C4-2B (cell line): Measurements from ENCODE around the gene CCDC141.

Experiments used
- H3K27ac ChIP-seq: fragments of 450-650 bp; 2 replicates; pipeline ENCODE4 v1.5.1; 2017
- ZFX ChIP-seq: fragments of 450-650 bp; IDR thresholded peaks from 2 replicates; pipeline ENCODE4 v1.6.1; 2017
- TF ChIP-seq, protein P1 (sequence below): fragments of 450-650 bp; conservative IDR thresholded peaks from 2 replicates; pipeline ENCODE4 v1.5.1; 2017; ENCODE audit warnings: mild to moderate bottlenecking

Gene CCDC141

DNA sequence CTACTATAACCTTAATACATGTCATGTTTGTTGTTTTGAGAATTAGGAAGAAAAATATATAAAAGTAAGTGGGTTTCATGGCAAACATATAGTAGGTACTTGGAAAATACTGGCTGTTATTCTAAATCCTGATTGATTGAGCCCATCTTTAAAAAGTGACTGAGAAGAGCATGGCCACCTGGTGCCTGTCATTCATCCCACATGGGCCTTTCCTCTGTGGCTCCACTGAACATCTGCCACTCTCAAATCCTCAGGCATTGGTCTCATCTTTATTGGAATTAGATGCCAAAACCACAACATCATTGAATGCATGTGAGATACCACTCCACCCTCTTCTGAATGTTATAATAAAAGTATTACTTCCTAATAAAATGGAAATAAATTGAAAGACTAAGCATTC is 141.1 kb downstream of the CCDC141 start:
- TF ChIP-seq, protein P1, sequence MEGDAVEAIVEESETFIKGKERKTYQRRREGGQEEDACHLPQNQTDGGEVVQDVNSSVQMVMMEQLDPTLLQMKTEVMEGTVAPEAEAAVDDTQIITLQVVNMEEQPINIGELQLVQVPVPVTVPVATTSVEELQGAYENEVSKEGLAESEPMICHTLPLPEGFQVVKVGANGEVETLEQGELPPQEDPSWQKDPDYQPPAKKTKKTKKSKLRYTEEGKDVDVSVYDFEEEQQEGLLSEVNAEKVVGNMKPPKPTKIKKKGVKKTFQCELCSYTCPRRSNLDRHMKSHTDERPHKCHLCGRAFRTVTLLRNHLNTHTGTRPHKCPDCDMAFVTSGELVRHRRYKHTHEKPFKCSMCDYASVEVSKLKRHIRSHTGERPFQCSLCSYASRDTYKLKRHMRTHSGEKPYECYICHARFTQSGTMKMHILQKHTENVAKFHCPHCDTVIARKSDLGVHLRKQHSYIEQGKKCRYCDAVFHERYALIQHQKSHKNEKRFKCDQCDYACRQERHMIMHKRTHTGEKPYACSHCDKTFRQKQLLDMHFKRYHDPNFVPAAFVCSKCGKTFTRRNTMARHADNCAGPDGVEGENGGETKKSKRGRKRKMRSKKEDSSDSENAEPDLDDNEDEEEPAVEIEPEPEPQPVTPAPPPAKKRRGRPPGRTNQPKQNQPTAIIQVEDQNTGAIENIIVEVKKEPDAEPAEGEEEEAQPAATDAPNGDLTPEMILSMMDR = no peak
- no peak for TF ChIP-seq ZFX
- peak overlapping the region; percentile 68 for H3K27ac ChIP-seq

DNA sequence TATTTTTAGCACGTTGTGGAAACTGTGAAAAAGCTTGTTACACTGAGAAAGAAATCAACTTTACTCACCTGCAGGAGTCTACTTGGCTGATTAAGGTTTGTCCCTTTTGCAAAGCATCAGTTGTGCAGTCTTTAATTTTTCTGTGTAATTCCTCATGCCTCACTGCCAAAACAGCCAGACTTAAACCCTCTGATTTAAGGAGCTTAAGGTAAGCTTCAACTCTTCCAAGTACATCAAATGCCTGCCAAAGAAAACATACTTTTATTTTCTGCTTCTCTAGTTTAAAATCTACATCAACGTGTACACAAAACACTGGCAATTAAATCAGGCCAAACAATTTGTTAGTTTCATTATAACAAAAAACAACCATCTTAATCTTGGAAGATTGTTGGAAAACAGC is 144.7 kb downstream of the CCDC141 start:
- TF ChIP-seq ZFX = no peak
- TF ChIP-seq, protein P1 = no peak
- H3K27ac ChIP-seq = no peak overlapping the region

DNA sequence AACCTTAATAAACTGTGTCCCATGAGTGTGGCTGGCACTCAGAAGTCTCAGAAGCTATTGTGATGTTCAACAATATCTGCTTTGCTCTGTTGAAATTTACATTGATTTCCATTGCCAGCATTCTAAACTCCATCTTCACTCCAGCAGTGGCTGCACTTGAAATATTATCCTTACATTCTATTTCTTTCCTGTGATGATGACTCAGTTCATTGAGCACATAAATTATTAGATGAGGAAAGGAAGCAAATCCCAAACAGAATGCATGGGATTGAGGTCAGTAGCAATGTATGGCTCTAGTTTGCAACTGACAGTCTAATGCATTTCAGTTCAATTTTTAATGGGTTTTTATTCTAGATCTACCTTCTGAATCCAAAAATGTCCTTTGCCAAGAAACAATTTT is 150.3 kb downstream of the CCDC141 start:
- TF ChIP-seq ZFX = no peak
- TF ChIP-seq, protein P1 = no peak

DNA sequence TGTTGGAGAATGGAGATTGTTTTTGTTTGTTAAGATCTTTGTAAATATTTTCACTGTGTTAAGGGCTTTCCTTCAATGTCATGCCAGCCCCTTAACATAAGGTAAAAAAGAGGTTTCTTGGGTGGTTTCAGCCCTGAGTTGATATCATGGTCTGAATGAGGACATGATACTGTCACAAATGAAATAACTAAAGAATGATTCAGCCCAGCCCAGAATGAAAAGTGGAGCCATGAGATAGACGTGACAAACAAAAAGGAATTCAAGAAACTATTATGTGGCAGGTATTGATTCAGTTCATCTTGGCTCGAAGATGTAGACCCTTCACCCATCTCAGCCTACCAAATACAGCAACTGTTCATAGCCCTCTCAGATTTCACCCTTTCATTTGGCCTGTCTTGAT is 154.1 kb downstream of the CCDC141 start:
- TF ChIP-seq ZFX = no peak
- TF ChIP-seq, protein P1 = no peak

More for the DNA sequence above, 150.3 kb downstream of the CCDC141 start:
- no peak overlapping the region for H3K27ac ChIP-seq

DNA sequence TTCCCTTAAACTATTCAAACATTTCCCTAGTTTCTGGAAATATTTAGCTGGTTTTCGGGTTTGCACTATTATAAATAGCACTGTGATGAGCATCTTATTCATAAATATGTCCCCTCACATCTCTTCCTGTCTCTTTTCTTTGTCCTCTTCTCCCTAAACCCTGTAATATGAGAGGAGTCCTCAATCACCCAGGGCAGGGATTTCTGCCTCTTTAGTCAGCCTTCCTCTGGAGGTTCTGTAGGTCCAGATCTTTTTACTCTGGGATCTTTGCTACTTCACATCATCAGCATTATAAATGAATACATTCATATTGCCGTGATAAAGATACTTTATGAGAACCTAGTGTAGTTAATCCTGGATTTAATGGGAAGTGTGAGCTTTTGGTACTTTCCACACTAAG is 154.8 kb downstream of the CCDC141 start:
- TF ChIP-seq, protein P1 = no peak
- TF ChIP-seq ZFX = no peak

More for the DNA sequence above, 154.1 kb downstream of the CCDC141 start:
- H3K27ac ChIP-seq = no peak overlapping the region

DNA sequence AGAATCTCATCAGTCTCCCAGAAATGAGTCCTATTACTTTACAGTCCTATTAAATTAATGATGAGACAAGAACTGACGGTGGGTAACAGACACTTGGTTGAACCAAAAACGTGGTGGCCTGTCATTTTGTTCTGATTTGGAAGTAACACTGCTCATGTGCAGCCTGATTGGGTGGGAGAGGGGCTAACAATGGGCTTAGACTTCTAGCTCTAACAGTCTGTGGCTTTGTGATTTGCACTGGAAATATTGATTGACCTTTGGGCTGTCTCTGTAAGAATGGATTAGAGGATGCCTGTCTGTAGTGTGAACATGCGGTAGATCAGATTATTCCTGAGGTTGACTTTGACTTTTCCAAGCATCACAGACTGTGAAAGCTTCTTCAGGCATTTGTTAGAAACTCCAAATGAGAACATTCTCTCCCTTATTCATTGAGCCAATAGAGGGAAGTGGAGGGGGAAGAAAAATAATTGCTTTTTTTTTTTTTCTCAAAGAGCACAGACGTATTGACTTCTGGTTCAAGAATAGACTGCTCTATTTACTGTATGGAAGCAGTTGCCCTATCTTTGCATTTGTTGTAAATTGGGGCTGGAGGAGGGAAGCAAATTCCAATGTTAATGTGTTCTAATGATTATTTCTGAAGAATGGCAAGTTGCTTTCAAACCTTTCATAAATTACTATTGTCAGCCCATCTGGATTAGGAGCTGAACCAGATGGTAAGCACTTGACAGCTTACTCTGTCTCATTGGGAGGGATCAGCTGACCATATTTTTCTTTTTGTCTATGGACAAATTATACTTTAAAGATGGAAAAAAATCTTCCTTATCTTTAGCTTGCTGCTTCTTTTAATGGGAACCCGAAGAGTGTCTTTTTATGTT is 156.9 kb downstream of the CCDC141 start:
- H3K27ac ChIP-seq = no peak overlapping the region
- no peak for TF ChIP-seq ZFX
- TF ChIP-seq, protein P1 = no peak

More for the DNA sequence above, 154.8 kb downstream of the CCDC141 start:
- H3K27ac ChIP-seq = no peak overlapping the region

DNA sequence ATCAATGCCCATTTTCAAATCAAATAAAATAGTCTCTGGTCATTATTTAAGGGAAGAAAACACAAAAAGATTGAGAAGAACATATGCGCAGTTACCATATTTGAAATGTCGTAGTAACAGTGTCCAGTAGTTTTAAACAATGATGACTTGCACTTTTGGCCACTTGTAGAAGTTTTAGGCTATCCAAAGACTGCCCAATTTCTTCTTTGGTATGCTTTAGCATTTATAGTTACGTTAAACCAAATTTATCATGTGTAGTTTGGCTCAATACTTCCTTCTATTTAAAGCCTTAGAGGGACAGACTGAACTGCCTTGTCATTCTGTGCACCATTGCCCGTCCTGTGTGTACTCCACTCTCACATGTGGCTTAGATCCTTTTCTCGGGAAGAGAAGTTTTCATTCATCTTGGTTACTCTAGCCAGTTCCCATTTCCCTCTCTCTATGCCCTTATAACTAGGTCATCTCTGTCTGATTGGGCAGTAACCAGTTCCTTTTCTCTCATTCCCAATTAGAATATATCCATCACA is 157.9 kb downstream of the CCDC141 start:
- TF ChIP-seq, protein P1 = no peak
- no peak for TF ChIP-seq ZFX
- no peak overlapping the region for H3K27ac ChIP-seq
